MM.1S (cell line): ENCODE results near the gene WBP11.

Experiments used
- EZH2 ChIP-seq: fragments of 300-600 bp; sonication (generic); optimal IDR thresholded peaks from 2 replicates; pipeline ENCODE3; 2017; ENCODE audit warnings: low read depth, mild to moderate bottlenecking, antibody characterized with exemption, low read length, mixed read lengths
- EZH2phosphoT487 ChIP-seq: fragments of 300-600 bp; sonication (generic); IDR thresholded peaks from 2 replicates; pipeline ENCODE4 v1.6.1; 2018; ENCODE audit warnings: antibody characterized with exemption, low read length
- TF ChIP-seq, protein P1 (sequence below): fragments of 300-600 bp; sonication (generic); IDR thresholded peaks from 2 replicates; pipeline ENCODE4 v1.5.1; 2016; ENCODE audit warnings: antibody characterized with exemption, low read length, mixed read lengths

DNA sequence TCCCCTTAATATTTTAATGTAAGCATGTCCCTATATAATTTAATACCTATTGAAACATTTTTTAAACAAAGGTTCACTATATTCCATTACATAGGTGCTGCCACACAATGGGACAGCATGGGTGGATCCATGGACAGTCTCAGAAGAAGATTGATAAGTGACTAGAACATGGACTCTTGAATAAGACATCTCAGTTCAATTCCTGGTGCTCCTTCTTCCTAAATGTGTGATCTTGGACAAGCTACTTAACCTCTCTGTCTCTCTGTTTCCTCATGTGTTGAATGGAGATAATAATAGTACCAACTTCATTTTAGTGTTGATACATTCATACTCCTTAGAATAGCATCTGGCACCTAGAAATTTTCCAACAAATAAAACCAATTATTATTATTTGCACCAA lies 41.1 kb upstream of the WBP11 start:
- TF ChIP-seq, protein P1, sequence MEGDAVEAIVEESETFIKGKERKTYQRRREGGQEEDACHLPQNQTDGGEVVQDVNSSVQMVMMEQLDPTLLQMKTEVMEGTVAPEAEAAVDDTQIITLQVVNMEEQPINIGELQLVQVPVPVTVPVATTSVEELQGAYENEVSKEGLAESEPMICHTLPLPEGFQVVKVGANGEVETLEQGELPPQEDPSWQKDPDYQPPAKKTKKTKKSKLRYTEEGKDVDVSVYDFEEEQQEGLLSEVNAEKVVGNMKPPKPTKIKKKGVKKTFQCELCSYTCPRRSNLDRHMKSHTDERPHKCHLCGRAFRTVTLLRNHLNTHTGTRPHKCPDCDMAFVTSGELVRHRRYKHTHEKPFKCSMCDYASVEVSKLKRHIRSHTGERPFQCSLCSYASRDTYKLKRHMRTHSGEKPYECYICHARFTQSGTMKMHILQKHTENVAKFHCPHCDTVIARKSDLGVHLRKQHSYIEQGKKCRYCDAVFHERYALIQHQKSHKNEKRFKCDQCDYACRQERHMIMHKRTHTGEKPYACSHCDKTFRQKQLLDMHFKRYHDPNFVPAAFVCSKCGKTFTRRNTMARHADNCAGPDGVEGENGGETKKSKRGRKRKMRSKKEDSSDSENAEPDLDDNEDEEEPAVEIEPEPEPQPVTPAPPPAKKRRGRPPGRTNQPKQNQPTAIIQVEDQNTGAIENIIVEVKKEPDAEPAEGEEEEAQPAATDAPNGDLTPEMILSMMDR: no peak
- TF ChIP-seq EZH2 (no peak), EZH2phosphoT487 (no peak)
